HEK293T (cell line): ENCODE results near the gene B3GAT3.

Source experiments
- BHLHE40 ChIP-seq: fragments of 450-650 bp; IDR thresholded peaks from 2 replicates; pipeline ENCODE4 v1.6.1; 2016; ENCODE audit warnings: mild to moderate bottlenecking, moderate library complexity, borderline replicate concordance
- FOXA1 ChIP-seq: fragments of 450-650 bp; IDR thresholded peaks from 2 replicates; pipeline ENCODE4 v1.6.1; 2016; ENCODE audit warnings: mild to moderate bottlenecking
- FOXK2 ChIP-seq: fragments of 450-650 bp; IDR thresholded peaks from 2 replicates; pipeline ENCODE4 v1.6.1; 2016; ENCODE audit warnings: mild to moderate bottlenecking
- FOXM1 ChIP-seq: fragments of 450-650 bp; IDR thresholded peaks from 2 replicates; pipeline ENCODE4 v1.6.1; 2017; ENCODE audit warnings: mild to moderate bottlenecking, borderline replicate concordance
- L3MBTL2 ChIP-seq: fragments of 450-650 bp; conservative IDR thresholded peaks from 2 replicates; pipeline ENCODE4 v1.6.1; 2016; ENCODE audit warnings: mild to moderate bottlenecking
- LEF1 ChIP-seq: fragments of 450-650 bp; IDR thresholded peaks from 2 replicates; pipeline ENCODE4 v1.6.1; 2017; ENCODE audit warnings: mild to moderate bottlenecking, borderline replicate concordance
- SP1 ChIP-seq: fragments of 450-650 bp; IDR thresholded peaks from 2 replicates; pipeline ENCODE4 v1.6.1; 2017
- SUZ12 ChIP-seq: fragments of 450-650 bp; IDR thresholded peaks from 2 replicates; pipeline ENCODE4 v1.6.1; 2016; ENCODE audit warnings: mild to moderate bottlenecking
- ZNF384 ChIP-seq: fragments of 450-650 bp; IDR thresholded peaks from 2 replicates; pipeline ENCODE4 v1.6.1; 2016

- no peak for TF ChIP-seq SUZ12
- TF ChIP-seq ZNF384: no peak
- no peak for TF ChIP-seq SP1
- no peak for TF ChIP-seq FOXK2
- no peak for TF ChIP-seq FOXM1
- no peak for TF ChIP-seq LEF1
- TF ChIP-seq BHLHE40: no peak
- TF ChIP-seq L3MBTL2: no peak
- no peak for TF ChIP-seq FOXA1
Measured at GRCh38 chr11:62621027-62621566, 689 bp downstream of the B3GAT3 start.
